HEK293 (cell line): ENCODE results near the gene TLK1.

ENCODE experiments used
- CTCF ChIA-PET: fragments of 350-600 bp; formaldehyde crosslinking; extraction: SDS; loops from one replicate; lab custom pipeline; 2021; ENCODE audit warnings: antibody characterized with exemption; lab: Yijun Ruan, JAX
- POLR2A ChIA-PET: fragments of 300-600 bp; formaldehyde crosslinking; extraction: SDS; loops from one replicate; lab custom pipeline; 2020; ENCODE audit warnings: antibody characterized with exemption, inconsistent platforms; lab: Yijun Ruan, JAX
- H3K27ac ChIP-seq: fragments of 200-500 bp; sonication (Bioruptor generic); 2 replicates; pipeline ENCODE4 v1.5.1; 2014; ENCODE audit warnings: low read depth, low read length, control low read depth, inconsistent platforms; ENCODE audit errors: extremely low read depth
- H3K36me3 ChIP-seq, 2 experiments: fragments of 200-500 bp in 1 of 2; sonication (Bioruptor generic) in 1 of 2; 1 replicate in 1 of 2; 2 replicates in 1 of 2; pipeline ENCODE4 v1.5.1; 2014 to 2017; ENCODE audit warnings: inconsistent platforms in 2 of 2, low read length in 2 of 2; ENCODE audit not compliant: control insufficient read depth in 2 of 2, insufficient read depth in 1 of 2
- H3K4me1 ChIP-seq: fragments of 200-500 bp; sonication (Bioruptor generic); 2 replicates; pipeline ENCODE4 v1.5.1; 2014; ENCODE audit warnings: mild to moderate bottlenecking, low read length, inconsistent platforms; ENCODE audit not compliant: control insufficient read depth, insufficient read depth
- H3K4me3 ChIP-seq: 2 replicates; pipeline ENCODE4 v1.5.1; 2011; ENCODE audit warnings: low read depth, mild to moderate bottlenecking, control low read depth, low read length, moderate library complexity
- H3K9me3 ChIP-seq: fragments of 200-500 bp; sonication (Bioruptor generic); 2 replicates; pipeline ENCODE4 v1.5.1; 2014; ENCODE audit warnings: low read depth, low read length, inconsistent platforms; ENCODE audit not compliant: control insufficient read depth, insufficient read depth
- BCL11B ChIP-seq: fragments of 450-650 bp; formaldehyde crosslinking; IDR thresholded peaks from 2 replicates; pipeline ENCODE4 v1.5.1; 2016; ENCODE audit warnings: low read depth, missing biosample characterization, missing genetic modification characterization
- CTCF ChIP-seq: fragments of 450-650 bp; formaldehyde crosslinking; IDR thresholded peaks from 2 replicates; pipeline ENCODE4 v1.5.1; 2016; ENCODE audit warnings: missing biosample characterization, missing genetic modification characterization
- FEZF1 ChIP-seq: fragments of 450-650 bp; formaldehyde crosslinking; IDR thresholded peaks from 2 replicates; pipeline ENCODE4 v1.5.1; 2016; ENCODE audit warnings: missing biosample characterization, missing genetic modification characterization
- KLF1 ChIP-seq: fragments of 450-650 bp; formaldehyde crosslinking; IDR thresholded peaks from 2 replicates; pipeline ENCODE4 v1.5.1; 2016; ENCODE audit warnings: missing biosample characterization, missing genetic modification characterization
- PRDM6 ChIP-seq: fragments of 450-650 bp; formaldehyde crosslinking; IDR thresholded peaks from 2 replicates; pipeline ENCODE4 v1.5.1; 2017; ENCODE audit warnings: missing biosample characterization, missing genetic modification characterization
- SETDB1 ChIP-seq: IDR thresholded peaks from one replicate; pipeline ENCODE4 v1.6.1; 2017; ENCODE audit warnings: mild to moderate bottlenecking, low read length, moderate library complexity, mixed read lengths; ENCODE audit not compliant: insufficient read length
- SP7 ChIP-seq: fragments of 450-650 bp; formaldehyde crosslinking; IDR thresholded peaks from 2 replicates; pipeline ENCODE4 v1.5.1; 2016; ENCODE audit warnings: missing biosample characterization, missing genetic modification characterization
- TRIM28 ChIP-seq: IDR thresholded peaks from 2 replicates; pipeline ENCODE4 v1.6.1; 2011; ENCODE audit warnings: low read length, control low read depth, borderline replicate concordance
- YY1 ChIP-seq: fragments of 450-650 bp; formaldehyde crosslinking; IDR thresholded peaks from 2 replicates; pipeline ENCODE4 v1.5.1; 2018; ENCODE audit warnings: missing biosample characterization, missing genetic modification characterization
- ZIC2 ChIP-seq: fragments of 450-650 bp; formaldehyde crosslinking; IDR thresholded peaks from 2 replicates; pipeline ENCODE4 v1.5.1; 2016; ENCODE audit warnings: missing biosample characterization, missing genetic modification characterization
- ZNF146 ChIP-seq: fragments of 450-650 bp; formaldehyde crosslinking; IDR thresholded peaks from 2 replicates; pipeline ENCODE4 v1.5.1; 2016; ENCODE audit warnings: missing biosample characterization, missing genetic modification characterization
- ZNF16 ChIP-seq: fragments of 450-650 bp; formaldehyde crosslinking; IDR thresholded peaks from 2 replicates; pipeline ENCODE4 v1.5.1; 2016; ENCODE audit warnings: low read depth, missing biosample characterization, missing genetic modification characterization
- ZNF175 ChIP-seq: fragments of 450-650 bp; formaldehyde crosslinking; IDR thresholded peaks from 2 replicates; pipeline ENCODE4 v1.5.1; 2016; ENCODE audit warnings: missing biosample characterization, missing genetic modification characterization
- ZNF510 ChIP-seq: fragments of 450-650 bp; formaldehyde crosslinking; IDR thresholded peaks from 2 replicates; pipeline ENCODE4 v1.5.1; 2018; ENCODE audit warnings: mild to moderate bottlenecking, missing genetic modification characterization, missing biosample characterization; ENCODE audit not compliant: insufficient replicate concordance
- ZNF518A ChIP-seq: fragments of 450-650 bp; formaldehyde crosslinking; conservative IDR thresholded peaks from 2 replicates; pipeline ENCODE4 v1.5.1; 2016; ENCODE audit warnings: low read depth, missing biosample characterization, missing genetic modification characterization
- ZNF600 ChIP-seq: fragments of 450-650 bp; formaldehyde crosslinking; IDR thresholded peaks from 2 replicates; pipeline ENCODE4 v1.5.1; 2016; ENCODE audit warnings: missing biosample characterization, missing genetic modification characterization
- ZNF664 ChIP-seq: fragments of 450-650 bp; formaldehyde crosslinking; IDR thresholded peaks from 2 replicates; pipeline ENCODE4 v1.5.1; 2016; ENCODE audit warnings: missing biosample characterization, missing genetic modification characterization

Gene TLK1

DNA sequence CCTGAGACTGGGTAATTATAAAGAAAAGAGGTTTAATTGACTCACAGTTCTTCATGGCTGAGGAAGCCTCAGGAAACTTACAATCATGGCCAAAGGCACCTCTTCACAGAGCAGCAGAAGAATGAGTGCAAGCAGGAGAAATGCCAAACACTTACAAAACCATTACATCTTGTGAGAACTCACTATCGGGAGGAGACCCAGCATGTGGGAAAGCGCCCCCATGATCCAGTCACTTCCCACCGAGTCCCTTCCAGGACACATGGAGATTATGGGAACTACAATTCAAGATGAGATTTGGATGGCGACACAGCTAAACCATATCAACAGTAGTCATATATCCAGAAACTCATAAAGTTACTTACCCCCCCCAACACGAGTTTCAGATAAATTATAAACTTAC lies 28.6 kb downstream of the TLK1 start:
- ChIA-PET POLR2A (no interaction called here), CTCF (interaction anchor here (3.0 kb wide), 1 partner anchor 45 kb away, joined by 12 read pairs; no protein-coding TSS in a partner anchor)
- TF ChIP-seq TRIM28 = 0 out of 2 replicates have a peak, but pooled peaks have one; percentile 19
- TF ChIP-seq ZIC2 = peak; percentile 63
- no peak for TF ChIP-seq ZNF16 (tag by site-specific recombination)
- TF ChIP-seq PRDM6 = no peak
- Histone ChIP-seq H3K27ac (no peak overlapping the region), H3K36me3 (no peaks in the 10 kb centered on the region), H3K4me3 (no peak overlapping the region), H3K4me1 (0 out of 2 replicates have a peak, but pooled peaks cover 3% of the 10 kb centered on the region), H3K9me3 (no peaks in the 10 kb centered on the region)

- ChIA-PET CTCF (no interaction called here), POLR2A (no interaction called here)
- Histone ChIP-seq H3K4me1 (no peaks in the 10 kb centered on the region), H3K36me3 (no peaks in the 10 kb centered on the region), H3K9me3 (no peaks in the 10 kb centered on the region)
- TF ChIP-seq ZNF175 (tag by site-specific recombination) (no peak), ZNF664 (tag by site-specific recombination) (peak; percentile 71; the same call in 1 of the 2 replicates)
- TF ChIP-seq, all 188 proteins: peak for 1
- Histone ChIP-seq H3K4me3 (no peak overlapping the region), H3K27ac (no peak overlapping the region)
Observed at GRCh38 chr2:171128461-171128860, 32.2 kb downstream of the TLK1 start.

- no peaks in the 10 kb centered on the region for H3K4me1 ChIP-seq
- POLR2A ChIA-PET = no interaction called here
- H3K27ac ChIP-seq = no peak overlapping the region
- H3K36me3 ChIP-seq = no peaks in the 10 kb centered on the region
- H3K9me3 ChIP-seq = no peaks in the 10 kb centered on the region
- H3K4me3 ChIP-seq = no peak overlapping the region
- CTCF ChIA-PET = interaction anchor here (1.0 to 1.5 kb wide), 3 partner anchors 8 to 196 kb away, joined by 4 to 6 read pairs (median 5); partner anchors contain the start of gene GORASP2
- no peak for TF ChIP-seq ZNF664 (tag by site-specific recombination)
- peak; percentile 77; the same call in 1 of the 2 replicates for TF ChIP-seq PRDM6
- TF ChIP-seq CTCF (tag by site-specific recombination) = no peak
- peak; percentile 90 for TF ChIP-seq ZNF510 (tag by site-specific recombination)
- TF ChIP-seq ZNF600 (tag by site-specific recombination) = 0 out of 2 replicates have a peak, but pooled peaks have one; percentile 18
- peak; percentile 33 for TF ChIP-seq SETDB1
- peak; percentile 41; the same call in 1 of the 2 replicates for TF ChIP-seq FEZF1 (tag by site-specific recombination)
- TF ChIP-seq BCL11B (tag by site-specific recombination) = no peak
- TF ChIP-seq TRIM28 = peak; percentile 12; the same call in 1 of the 2 replicates
- TF ChIP-seq, all 188 proteins: peak for 6
Observed at GRCh38 chr2:171124541-171124940, 36.2 kb downstream of the TLK1 start.

DNA sequence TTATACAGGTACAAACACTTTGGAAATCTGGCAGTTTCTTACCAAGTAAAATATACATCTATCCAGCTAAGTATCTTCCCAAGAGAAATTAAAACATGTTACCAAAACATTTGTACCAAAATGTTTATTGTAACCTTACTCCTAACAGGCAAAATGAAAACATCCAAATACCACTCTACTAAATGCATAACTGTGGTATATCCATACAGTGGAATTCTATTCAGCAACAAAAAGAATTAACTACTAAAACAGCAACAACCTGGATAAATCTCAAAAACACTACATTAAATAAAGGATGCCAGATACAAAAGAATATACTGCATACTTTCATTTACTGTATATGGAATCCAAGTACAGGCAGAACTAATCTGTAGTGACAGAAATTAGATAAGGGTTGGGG lies 51.1 kb downstream of the TLK1 start:
- Histone ChIP-seq H3K4me1 (no peaks in the 10 kb centered on the region), H3K9me3 (no peaks in the 10 kb centered on the region), H3K36me3 (peaks cover 0 to 4% of the 10 kb centered on the region in 2 experiments; a peak in 1 of 3 replicates), H3K4me3 (no peak overlapping the region), H3K27ac (no peak overlapping the region)
- ChIA-PET POLR2A (no interaction called here), CTCF (interaction anchor here (0.7 to 1.3 kb wide), 3 partner anchors 23 to 200 kb away, joined by 3 to 12 read pairs (median 4); no protein-coding TSS in a partner anchor)
- peak; percentile 30; the same call in 1 of the 2 replicates for TF ChIP-seq ZNF146 (tag by site-specific recombination)
- TF ChIP-seq TRIM28 = 0 out of 2 replicates have a peak, but pooled peaks have one; percentile 39
- TF ChIP-seq ZNF518A (tag by site-specific recombination) = no peak
- no peak for TF ChIP-seq SP7 (tag by site-specific recombination)
- TF ChIP-seq YY1 (tag by site-specific recombination) = no peak
- no peak for TF ChIP-seq KLF1
